ENCODE data around the gene CCDC174.

DNA sequence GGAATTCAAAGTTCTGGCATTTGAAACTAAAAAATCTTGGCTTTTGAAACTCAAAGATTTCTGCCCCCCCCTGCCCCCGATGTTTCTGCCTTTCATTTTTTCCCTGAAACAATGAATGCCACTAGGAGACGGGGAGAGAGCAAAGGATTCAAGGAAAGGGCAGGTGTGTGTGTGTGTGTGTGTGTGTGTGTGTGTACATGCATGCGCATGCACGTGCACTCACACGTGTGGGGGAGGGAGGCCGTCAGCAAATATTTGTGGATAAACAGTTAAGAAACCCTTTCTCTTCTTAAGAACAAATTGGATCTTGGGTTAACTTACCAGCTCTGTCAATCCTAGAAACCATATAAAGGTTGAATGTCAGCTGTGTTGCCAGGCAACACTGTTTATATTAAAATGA, 29.2 kb upstream of the CCDC174 start:
- TF ChIP-seq, protein P1, sequence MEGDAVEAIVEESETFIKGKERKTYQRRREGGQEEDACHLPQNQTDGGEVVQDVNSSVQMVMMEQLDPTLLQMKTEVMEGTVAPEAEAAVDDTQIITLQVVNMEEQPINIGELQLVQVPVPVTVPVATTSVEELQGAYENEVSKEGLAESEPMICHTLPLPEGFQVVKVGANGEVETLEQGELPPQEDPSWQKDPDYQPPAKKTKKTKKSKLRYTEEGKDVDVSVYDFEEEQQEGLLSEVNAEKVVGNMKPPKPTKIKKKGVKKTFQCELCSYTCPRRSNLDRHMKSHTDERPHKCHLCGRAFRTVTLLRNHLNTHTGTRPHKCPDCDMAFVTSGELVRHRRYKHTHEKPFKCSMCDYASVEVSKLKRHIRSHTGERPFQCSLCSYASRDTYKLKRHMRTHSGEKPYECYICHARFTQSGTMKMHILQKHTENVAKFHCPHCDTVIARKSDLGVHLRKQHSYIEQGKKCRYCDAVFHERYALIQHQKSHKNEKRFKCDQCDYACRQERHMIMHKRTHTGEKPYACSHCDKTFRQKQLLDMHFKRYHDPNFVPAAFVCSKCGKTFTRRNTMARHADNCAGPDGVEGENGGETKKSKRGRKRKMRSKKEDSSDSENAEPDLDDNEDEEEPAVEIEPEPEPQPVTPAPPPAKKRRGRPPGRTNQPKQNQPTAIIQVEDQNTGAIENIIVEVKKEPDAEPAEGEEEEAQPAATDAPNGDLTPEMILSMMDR (IDR thresholded peaks at IDR 0.05): no peak
- TF ChIP-seq EZH2 (IDR thresholded peaks at IDR 0.05; ENCODE audit: borderline replicate concordance, insufficient read depth, low read depth, low read length, poor library complexity, severe bottlenecking): no peak

All from B cell (primary cell).